SH-SY5Y (cell line): ENCODE measurements around the gene ATXN7.

ENCODE experiments used
- GATA2 ChIP-seq: IDR thresholded peaks from 2 replicates; pipeline ENCODE4 v1.6.1; 2011; ENCODE audit warnings: mild to moderate bottlenecking, low read depth, low read length
- GATA3 ChIP-seq: IDR thresholded peaks from 2 replicates; pipeline ENCODE4 v1.6.1; 2011; ENCODE audit warnings: low read depth, mild to moderate bottlenecking, low read length, moderate library complexity

GRCh38 chr3:63986146-63986545 lies 122.5 kb downstream of the ATXN7 start:
- no peak for TF ChIP-seq GATA3
- TF ChIP-seq GATA2, result no peak
